Activated CD8-positive, alpha-beta memory T cell treated with anti-CD3 and anti-CD28 coated beads for 24 hours (primary cell): ENCODE measurements around the gene MPZL3.
"Not testable (repeated sequence)": the region's sequence is repeated elsewhere in the genome, so short reads cannot be mapped to it uniquely, and the experiment has no call there.

Experiments used
- DNase-seq: peaks from one replicate; pipeline ENCODE4 v3.0.0-alpha.2; 2020

MPZL3 gene

DNA sequence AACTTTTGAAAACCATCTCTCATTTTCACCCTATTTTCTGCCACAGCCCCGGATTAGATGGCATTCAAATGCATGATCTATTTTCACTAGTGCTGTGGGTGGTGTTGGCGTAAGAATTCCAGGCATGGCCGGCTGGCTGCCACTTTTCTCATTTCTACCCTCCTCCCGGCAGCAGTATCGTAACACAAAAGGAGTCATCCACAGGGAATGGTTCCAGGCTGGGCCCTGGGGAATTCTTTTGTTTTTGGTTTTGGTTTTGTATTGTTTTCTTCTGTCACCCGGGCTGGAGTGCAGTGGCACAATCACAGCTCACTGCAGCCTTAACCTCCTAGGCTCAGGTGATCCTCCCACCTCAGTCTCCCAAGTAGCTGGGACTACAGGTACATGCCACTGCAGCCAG, 41.2 kb downstream of the MPZL3 start:
- peak; percentile 50 for DNase-seq

DNA sequence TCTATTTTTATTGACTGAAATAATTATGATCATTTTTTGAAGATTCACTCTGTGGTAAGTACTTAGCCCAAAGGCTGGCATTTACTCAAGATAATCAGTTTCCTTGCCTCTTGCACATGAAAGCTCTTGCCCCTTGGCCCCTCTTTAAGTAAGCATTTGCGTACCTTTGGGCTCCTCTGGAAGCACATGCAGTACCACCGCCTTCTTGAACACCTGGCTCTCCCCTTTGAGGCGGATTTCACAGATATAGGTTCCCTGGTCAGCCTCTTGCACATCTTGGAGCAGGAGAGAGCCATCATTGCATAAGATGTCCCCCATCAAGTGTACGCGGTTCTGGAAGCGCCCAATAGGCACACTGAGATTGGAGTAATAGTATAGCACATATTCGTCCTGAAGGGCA, 41.8 kb downstream of the MPZL3 start:
- DNase-seq, result no peak

- DNase-seq, result no peak
These were observed 43.1 kb downstream of the MPZL3 start for GRCh38 chr11:118209033-118209432.

GRCh38 chr11:118207079-118207478, 45.1 kb downstream of the MPZL3 start:
- DNase-seq, result no peak

DNA sequence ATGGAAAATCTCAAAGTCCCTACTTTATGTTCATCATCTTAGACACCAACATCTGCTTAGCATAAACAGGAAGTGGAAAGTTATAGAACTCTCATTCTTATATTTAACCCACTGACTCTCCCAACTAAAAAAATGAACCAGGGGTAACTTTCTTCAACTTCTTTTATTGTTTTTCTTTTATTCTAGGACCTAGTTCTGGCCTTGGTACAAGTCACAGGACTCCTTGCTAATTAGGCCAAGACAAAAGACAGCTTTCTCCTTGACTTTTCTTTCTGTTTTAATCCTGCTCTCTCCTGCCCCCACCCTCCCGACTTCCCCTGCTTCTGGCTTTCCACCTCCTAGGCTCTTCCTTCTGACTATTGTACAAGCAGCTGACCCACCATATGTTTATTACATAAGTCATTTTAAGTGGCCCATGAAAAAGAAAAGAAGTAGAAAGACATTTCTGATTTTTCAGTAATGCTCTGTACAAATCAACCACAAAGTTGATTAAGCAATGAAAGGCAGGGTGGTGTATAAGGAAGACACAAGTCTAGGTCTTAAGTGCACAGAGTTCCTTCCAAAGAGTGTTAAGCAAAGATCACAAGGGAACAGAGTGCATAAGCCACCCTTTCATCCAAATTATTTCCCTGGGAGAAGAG, 45.7 kb downstream of the MPZL3 start:
- no peak for DNase-seq

DNA sequence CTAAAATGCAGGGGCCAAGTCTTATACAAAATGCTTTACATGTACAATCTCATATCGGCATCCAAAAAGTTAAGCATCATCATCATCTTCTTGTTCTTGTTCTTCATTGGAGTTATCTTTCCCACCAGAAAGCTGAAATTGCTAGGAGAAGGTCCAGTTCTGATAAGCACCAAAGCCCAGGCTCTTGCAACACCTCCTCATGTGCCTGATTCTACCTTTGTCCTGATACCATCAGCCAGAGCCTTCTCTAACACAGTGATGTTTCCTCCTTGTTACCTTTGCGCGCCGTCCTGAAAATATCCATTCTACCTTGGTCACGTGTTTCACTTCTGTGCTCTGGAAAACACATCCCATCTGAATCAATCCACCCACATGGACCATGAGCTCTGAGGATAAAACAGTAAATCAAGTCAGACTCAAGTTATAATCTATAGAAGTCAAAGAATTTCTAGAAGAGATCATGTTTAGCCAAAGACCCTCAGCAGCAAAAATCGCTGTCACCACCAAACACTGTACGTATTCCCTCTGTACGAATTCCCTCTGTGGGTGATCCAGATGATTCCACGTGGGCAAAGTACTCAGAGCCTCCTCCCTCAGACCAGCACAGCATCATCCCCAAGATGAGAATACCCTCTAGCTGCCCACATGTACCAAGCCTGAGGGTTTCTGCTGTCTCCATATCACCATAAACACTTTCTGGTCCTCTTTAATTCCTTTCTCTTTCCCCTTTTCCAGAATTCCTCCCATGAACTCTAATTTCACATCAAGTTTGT, 46.4 kb downstream of the MPZL3 start:
- no peak for DNase-seq

GRCh38 chr11:118202599-118203422, 49.4 kb downstream of the MPZL3 start:
- DNase-seq, result peak; percentile 80

DNA sequence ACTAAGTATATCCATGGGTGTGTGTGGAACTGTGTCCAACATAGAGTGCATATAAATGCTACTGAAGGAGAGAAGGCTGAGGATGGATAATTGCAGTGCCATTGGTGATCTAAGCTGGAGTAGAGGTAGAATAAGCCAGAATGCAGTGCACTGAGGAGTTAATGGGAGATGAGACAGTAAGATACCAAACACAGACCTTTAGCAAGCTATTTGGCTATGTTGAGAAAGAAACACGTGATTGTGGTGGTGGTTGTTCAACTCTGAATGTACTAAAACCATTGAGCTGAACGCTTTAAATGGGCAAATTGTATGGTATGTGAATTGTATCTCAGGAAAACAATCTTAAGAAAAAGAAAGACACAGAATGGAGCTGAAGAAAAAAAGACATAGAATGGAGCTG, 50.2 kb downstream of the MPZL3 start:
- no peak for DNase-seq

- peak; percentile 79 for DNase-seq
These were observed 51.1 kb downstream of the MPZL3 start for GRCh38 chr11:118200901-118201680.

GRCh38 chr11:118200497-118200896, 51.7 kb downstream of the MPZL3 start:
- peak; percentile 75 for DNase-seq

- no peak for DNase-seq
These were observed 53.0 kb downstream of the MPZL3 start for GRCh38 chr11:118199135-118199534.

DNA sequence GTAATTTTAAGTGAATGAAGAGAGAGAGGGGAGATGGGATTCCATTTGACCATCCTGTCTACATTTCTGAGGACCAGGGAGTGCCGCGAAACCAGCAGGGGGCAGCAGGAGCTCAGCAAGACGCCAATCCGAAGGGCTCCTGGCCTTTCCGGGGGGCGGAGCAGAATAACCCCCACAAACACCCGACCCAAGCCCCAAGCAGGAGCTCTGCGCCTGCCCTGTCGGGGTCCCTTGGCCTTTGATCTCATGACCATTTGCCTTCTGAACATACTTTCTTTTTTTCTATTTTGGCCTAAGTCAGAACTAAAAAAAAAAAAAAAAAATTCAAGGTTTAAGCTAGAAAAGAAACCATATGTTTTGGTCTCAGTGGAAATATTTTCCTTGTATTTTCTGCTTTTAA, 53.8 kb downstream of the MPZL3 start:
- DNase-seq, result peak; percentile 92

DNA sequence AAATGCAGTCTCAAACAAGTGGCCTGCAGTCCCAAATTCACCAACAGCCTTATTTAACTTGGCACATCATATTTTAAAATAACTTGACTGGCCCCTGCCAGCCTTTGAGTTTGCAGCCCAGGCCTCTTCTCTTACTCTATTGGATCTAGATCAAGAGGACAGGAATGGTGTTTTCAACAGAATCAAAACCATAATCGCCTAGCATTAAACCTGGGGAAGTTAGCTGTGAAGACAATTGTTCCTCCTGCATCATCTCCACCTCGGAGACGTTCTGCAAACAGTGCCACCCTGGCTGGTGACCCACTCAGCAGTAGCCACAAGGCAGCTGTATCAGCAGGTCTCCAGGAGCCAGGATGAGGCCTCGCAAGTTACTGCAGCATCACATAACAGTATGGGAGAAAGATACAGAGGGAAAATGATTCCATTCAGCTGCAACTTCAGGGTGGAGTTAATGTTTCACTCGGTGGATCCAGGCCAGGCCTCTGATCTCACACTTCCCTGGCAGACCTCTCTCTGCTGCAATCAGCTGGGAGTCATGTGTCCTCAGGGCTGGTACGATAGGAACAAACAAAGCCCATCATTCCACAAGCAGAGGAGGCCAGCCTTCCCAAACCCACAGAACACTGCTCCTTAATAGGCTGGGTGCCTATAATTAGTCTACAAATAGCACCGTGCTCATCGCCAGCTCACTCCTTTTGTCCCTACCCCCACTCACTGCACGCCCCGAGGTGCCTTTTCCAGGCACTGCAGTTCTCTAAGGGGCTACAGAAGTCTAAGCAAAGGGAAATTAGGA, 57.1 kb downstream of the MPZL3 start:
- DNase-seq, result no peak

GRCh38 chr11:118193910-118194566, 58.1 kb downstream of the MPZL3 start:
- no peak for DNase-seq

DNA sequence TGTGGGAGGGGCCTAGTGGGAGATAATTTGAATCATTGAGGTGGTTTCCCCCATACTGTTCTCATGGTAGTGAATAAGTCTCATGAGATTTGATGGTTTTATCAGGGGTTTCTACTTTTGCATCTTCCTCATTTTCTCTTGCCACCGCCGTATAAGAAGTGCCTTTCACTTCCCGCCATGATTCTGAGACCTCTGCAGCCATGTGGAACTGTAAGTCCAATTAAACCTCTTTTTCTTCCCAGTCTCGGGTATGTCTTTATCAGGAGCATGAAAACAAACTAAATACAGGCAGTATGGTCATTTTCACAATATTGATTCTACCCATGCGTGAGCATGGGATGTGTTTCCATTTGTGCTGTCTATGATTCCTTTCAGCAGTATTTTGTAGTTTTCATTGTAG, 59.3 kb downstream of the MPZL3 start:
- not testable (repeated sequence) for DNase-seq

- DNase-seq, result not testable (repeated sequence)
These were observed 61.1 kb downstream of the MPZL3 start for GRCh38 chr11:118190942-118191506.

DNA sequence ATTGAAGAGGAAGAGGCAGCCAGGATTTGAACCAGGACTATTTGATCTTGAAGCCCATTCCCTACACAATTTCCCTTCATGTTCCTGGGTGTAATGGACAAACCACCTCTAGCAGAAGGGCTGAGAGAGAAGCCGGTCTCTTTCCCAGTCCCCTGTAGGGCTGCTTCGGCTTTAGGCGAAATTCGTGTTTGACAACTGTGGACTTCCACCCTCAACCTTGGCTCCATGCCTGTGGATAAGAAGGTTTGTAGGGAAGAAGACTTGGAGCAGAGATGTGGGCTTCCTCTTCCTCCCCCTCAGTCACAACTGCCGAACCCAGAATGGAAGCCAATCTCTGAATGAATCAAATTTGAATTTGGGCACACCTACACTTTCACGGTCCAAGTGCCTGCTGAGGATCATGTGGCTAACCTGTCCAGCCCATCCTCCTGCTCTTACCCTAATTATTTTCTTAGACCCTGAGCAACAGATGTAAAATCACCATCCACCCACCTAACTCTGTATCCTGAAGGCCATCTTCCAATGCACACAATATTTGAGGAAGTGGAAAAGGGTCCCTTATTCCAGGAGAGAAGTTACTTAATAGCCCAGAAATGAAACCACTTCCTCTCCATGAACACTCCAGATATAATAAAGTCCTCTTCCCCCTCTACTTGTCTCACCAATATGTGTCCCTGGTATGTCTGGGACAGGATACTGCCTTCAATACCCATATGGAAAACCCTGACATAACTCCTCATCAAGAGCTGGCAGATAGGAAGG, 65.6 kb downstream of the MPZL3 start:
- DNase-seq, result no peak

DNA sequence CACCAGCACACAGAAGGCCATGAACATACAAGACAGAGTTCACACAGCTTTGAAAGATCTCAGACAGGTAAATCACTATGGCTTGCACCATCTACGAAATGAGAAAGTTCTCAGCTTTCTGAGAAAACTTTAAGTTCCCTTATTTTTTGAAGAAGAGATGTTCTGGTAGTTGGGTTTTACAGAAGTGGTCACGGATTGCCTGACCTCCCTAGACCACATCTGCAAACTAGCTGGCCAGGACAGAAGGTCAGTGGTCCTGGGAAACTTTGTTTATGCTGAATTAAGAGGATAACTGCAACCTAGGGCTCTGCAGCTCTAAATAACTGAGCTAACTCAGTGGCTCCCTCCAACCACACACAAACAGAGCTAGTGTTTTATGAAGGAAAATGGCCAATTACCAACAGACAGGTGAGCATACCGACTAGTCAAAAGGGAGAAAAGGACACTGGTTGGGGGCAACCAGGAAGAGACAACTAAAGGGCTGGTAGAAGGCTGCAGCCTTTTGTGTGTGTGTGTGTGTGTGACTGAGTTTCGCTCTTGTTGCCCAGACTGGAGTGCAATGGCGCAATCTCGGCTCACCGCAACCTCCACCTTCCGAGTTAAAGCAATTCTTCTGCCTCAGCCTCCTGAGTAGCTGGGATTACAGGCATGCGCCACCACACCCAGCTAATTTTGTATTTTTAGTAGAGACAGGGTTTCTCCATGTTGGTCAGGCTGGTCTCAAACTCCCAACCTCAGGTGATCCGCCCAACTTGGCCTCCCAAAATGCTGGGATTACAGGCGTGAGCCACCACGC, 67.2 kb downstream of the MPZL3 start:
- no peak for DNase-seq

DNA sequence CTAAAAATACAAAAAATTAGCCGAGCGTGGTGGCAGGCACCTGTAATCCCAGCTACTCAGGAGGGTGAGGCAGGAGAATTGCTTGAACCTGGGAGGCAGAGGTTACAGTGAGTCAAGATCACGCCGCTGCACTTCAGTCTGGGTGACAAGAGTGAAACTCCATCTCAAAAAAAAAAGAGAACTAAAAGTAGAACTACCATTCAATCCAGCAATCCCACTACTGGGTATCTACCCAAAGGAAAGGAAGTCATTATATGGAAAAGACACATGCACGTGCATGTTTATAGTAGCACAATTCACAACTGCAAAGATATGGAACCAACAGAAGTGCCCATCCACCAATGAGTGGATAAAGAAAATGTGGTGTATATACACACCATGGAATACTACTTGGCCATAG, 68.5 kb downstream of the MPZL3 start:
- DNase-seq, result not testable (repeated sequence)
